HG03469 (cell line): ENCODE measurements around the gene ABCB8.
"Not testable (repeated sequence)": the region's sequence is repeated elsewhere in the genome, so short reads cannot be mapped to it uniquely, and the experiment has no call there.

Experiments
- ATAC-seq: cut with Tn5 transposase; IDR thresholded peaks from one replicate; pipeline ENCODE4 v1.9.1; 2021; ENCODE audit warnings: mild to moderate bottlenecking, moderate library complexity, moderate number of reproducible peaks; ENCODE audit not compliant: unreplicated experiment

The ABCB8 gene

GRCh38 chr7:151013733-151014497 is 14.3 kb upstream of the ABCB8 start:
- ATAC-seq = no peak

DNA sequence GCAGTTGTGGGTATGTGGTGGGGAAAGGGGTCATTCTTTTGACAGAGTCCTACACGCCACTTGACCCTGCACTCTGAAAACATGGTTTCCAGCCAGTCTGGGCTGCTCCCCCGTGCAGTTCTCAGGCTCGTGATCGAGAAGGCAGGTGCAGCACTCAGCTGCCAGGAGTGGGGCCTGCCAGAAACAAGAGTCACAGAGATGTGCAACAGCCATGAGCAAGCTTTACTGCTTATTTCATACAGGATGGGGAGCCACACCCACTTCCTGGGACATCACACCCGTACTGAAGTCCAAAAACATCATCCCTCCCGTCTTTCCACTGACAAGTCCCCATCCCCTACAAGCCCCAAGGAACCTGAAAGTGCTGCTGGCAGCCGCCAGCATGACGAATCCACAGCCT is 13.3 kb upstream of the ABCB8 start:
- ATAC-seq = no peak

GRCh38 chr7:151015967-151016366 is 12.3 kb upstream of the ABCB8 start:
- ATAC-seq = no peak

DNA sequence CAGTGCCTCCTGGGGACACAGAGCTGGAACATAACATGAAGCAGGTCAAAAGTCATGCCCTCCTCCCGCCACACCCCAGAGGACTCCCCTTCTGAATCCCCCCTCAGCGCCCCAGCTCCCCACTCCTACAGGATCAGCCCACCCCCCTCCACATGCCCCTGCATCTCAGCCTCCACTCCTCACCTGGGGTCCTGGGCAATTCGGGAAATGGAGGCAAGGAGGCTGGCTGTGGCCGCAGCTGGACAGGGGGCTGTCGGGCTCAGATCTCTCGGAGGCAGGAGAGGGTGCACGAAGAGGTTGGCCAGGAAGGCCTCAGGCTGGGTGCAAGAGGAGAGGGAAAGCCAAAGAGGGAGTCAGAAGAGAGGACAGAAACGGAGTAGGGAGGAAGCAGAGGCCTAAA is 11.7 kb upstream of the ABCB8 start:
- ATAC-seq = no peak

DNA sequence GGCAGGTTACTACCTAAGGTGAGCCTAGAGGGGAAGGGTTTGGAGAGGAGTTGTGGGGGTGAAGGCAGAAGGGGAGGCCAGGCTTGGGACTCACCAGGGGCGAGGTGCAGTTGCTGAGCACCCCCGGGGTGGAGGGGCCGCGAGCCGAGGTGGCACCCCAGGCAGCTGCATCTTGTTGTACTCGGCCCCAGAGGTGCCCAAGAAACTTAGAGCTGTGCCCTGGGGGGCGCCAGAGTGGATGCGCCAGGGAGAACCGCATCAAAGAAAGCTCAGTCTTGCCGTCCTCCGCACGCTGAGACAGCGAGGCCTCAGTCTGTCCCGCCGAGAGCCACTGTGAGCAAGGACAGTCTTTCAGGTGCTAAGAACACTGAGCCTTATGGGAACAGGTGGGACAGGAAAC is 11.3 kb upstream of the ABCB8 start:
- ATAC-seq = no peak

DNA sequence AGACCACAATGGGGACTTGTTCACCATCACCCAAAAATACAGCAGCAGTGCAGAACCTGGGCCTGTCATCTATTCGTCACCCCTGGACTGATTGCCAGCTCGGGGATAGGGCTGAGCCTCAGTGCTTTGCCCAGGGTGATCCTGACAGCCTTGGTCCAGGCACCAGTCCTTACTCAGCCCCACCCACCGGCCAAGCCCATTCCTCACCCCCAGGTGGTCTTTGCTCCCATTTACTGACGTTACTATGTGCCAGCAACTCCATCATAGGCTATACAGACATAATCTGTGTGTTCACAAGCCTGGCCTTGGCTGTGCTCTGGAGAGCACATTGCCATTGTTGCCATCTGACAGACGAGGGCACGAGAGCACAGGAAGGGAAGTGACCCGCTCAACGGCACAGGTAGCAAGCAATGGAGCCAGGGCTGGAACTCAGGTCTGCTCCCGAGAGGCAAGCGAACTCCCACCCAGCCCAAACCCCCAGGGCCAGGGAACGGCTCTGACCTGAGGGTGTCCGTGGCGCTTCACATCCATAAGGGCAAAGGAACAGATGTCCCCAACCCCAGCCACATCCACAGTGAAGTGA is 10.8 kb upstream of the ABCB8 start:
- ATAC-seq = no peak

DNA sequence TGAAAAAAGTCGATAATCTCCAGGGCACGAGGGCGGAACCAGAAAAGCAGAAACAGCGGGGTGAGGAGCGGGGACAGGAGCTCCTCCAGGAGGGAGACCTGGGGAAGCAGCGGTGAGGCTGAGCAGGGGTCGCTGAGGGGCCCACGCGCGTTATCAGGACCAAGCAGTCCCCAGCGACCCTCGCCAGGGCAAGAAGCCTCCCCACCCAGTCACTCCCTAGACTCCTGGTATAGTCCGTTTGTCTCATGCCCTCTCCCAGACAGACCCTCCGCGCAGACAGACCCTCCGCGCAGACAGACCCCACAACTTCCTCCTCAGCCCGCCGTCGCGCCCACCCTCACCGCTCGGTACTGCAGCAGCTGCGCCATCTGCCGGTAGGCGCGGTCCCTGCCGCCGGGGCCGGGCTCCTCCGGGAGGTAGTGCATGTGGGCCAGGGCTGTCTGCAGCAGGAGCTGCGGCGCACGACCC is 10.3 kb upstream of the ABCB8 start:
- no peak for ATAC-seq

- ATAC-seq = no peak
Measured at GRCh38 chr7:151018421-151019129, 9.7 kb upstream of the ABCB8 start.

GRCh38 chr7:151019130-151019447 is 9.2 kb upstream of the ABCB8 start:
- no peak for ATAC-seq

- ATAC-seq = no peak
Measured at GRCh38 chr7:151020231-151020630, 8.0 kb upstream of the ABCB8 start.

DNA sequence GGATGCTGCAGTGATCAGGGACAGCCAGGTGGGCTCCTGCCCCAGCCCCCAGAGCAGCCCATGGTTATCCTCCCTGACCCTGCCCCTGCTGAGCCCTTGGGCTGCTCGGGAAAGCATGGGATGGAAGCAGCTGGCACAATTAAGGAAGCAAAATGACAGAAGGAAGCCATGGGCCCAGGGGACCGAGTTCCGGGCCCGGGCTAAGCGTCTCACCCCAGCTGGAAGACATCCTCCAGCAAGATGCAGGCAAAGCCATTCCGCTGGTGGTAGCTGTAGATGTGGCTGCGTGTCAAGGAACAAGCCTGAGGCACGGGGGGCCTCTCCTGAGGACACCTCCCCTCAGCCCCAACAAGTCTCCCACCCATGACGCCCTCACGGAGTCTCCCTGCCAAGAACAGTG is 5.0 kb upstream of the ABCB8 start:
- no peak for ATAC-seq

- ATAC-seq = no peak
Measured at GRCh38 chr7:151024435-151025056, 3.7 kb upstream of the ABCB8 start, which contains the start of gene ATG9B. Gene ATG9B (minus strand): TSS chr7:151024494. CDS start chr7:151024423, 71 bp downstream.

GRCh38 chr7:151025924-151026671 is 2.2 kb upstream of the ABCB8 start:
- ATAC-seq = no peak

DNA sequence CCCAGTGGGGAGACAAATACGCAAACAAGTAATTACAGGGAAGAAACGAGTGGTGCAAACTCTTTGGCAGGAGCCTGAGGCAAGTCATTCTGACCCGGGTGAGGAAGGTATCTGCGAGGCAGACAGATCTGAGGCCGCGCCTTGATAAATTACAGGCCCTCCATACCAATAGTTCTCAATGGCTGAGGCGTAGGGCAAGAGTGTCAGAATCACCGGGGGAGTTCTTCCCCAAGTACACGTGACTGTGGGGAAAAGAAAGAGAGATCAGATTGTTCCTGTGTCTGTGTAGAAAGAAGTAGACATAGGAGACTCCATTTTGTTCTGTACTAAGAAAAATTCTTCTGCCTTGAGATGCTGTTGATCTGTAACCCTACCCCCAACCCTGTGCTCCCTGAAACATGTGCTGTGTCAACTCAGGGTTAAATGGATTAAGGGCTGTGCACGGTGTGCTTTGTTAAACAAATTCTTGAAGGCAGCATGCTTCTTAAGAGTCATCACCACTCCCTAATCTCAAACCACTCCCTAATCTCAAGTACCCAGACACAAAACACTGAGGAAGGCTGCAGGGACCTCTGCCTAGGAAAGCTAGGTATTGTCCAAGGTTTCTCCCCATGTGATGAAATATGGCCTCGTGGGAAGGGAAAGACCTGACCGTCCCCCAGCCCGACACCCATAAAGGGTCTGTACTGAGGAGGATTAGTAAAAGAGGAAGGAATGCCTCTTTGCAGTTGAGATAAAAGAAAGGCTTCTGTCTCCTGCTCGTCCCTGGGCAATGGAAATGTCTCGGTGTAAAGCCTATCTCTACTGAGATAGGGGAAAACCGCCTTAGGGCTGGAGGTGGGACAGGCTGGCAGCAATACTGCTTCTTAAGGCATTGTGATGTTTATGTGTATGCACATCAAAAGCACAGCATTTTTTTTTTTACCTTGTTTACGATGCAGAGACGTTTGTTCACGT is 1.2 kb upstream of the ABCB8 start:
- not testable (repeated sequence) for ATAC-seq

DNA sequence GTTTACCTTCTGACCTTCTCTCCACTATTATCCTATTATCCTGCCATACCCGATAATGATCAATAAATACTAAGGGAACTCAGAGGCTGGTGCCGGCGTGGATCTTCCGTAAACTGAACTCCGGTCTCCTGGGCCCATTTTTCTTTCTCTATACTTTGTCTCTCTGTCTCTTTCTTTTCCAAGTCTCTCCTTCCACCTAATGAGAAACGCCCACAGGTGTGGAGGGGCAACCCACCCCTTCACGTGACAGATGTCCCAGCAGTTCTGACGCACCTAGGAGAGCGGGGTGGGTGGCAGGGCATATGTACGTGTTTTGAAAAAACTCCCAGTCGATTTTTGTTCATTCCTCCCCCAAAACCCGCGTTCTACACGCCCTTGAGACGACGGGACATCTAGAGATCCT is 521 bp upstream of the ABCB8 start:
- not testable (repeated sequence) for ATAC-seq

- ATAC-seq = no peak
Measured at GRCh38 chr7:151028948-151029501, 775 bp downstream of the ABCB8 start.

GRCh38 chr7:151031011-151031410 is 2.8 kb downstream of the ABCB8 start:
- no peak for ATAC-seq

GRCh38 chr7:151032936-151033863 is 5.0 kb downstream of the ABCB8 start:
- ATAC-seq = no peak
